Neuronal stem cell (in vitro differentiated cells): ENCODE results near the gene CDK13.
"Not testable (repeated sequence)": the region's sequence is repeated elsewhere in the genome, so short reads cannot be mapped to it uniquely, and the experiment has no call there.

Experiments used
- DNase-seq: peaks from one replicate; pipeline ENCODE4 v3.0.0-alpha.2; 2013; ENCODE audit warnings: low spot score
- H2AFZ ChIP-seq: one replicate; pipeline ENCODE4 v1.6.1; 2013; ENCODE audit warnings: mild to moderate bottlenecking, low read length, inconsistent platforms
- H2AK5ac ChIP-seq: 2 replicates; pipeline ENCODE4 v1.6.1; 2013; ENCODE audit warnings: low read depth, mild to moderate bottlenecking, inconsistent platforms, low read length, moderate library complexity, mixed read lengths
- H2BK120ac ChIP-seq: 2 replicates; pipeline ENCODE4 v1.6.1; 2013; ENCODE audit warnings: low read depth, mild to moderate bottlenecking, inconsistent platforms, low read length, moderate library complexity, mixed read lengths
- H2BK12ac ChIP-seq: one replicate; pipeline ENCODE4 v1.6.1; 2013; ENCODE audit warnings: low read length, inconsistent platforms
- H2BK15ac ChIP-seq: 2 replicates; pipeline ENCODE4 v1.6.1; 2013; ENCODE audit warnings: mild to moderate bottlenecking, low read length, inconsistent platforms, mixed read lengths
- H2BK5ac ChIP-seq: one replicate; pipeline ENCODE4 v1.6.1; 2013; ENCODE audit warnings: inconsistent platforms, mild to moderate bottlenecking, low read length, moderate library complexity
- H3K14ac ChIP-seq: one replicate; pipeline ENCODE4 v1.6.1; 2013; ENCODE audit warnings: low read length, inconsistent platforms
- H3K18ac ChIP-seq: 2 replicates; pipeline ENCODE4 v1.6.1; 2013; ENCODE audit warnings: low read length, inconsistent platforms
- H3K23ac ChIP-seq: 2 replicates; pipeline ENCODE4 v1.6.1; 2013; ENCODE audit warnings: low read depth, mild to moderate bottlenecking, mixed read lengths, low read length, inconsistent platforms; ENCODE audit not compliant: poor library complexity
- H3K27ac ChIP-seq: replicated peaks from 3 replicates; pipeline ENCODE4 v1.5.1; 2013; ENCODE audit warnings: low read length, inconsistent platforms
- H3K27me3 ChIP-seq, 3 experiments: 2 replicates each; pipeline ENCODE4 v1.6.1; 2013; ENCODE audit warnings: low read length in 3 of 3, mild to moderate bottlenecking in 2 of 3, inconsistent platforms in 1 of 3, low read depth in 1 of 3, mixed read lengths in 1 of 3, moderate library complexity in 1 of 3; ENCODE audit not compliant: control insufficient read depth in 3 of 3, insufficient read depth in 3 of 3
- H3K36me3 ChIP-seq, 2 donors: replicated peaks in 1 of 2; 2 replicates each; pipeline ENCODE4 v1.6.1; 2013; ENCODE audit warnings: low read length in 2 of 2; ENCODE audit not compliant: control insufficient read depth in 2 of 2, insufficient read depth in 2 of 2
- H3K4ac ChIP-seq: 2 replicates; pipeline ENCODE4 v1.6.1; 2013; ENCODE audit warnings: inconsistent platforms, mild to moderate bottlenecking, low read length, moderate library complexity
- H3K4me1 ChIP-seq, 2 donors: 1 replicate in 1 of 2; 2 replicates in 1 of 2; pipeline ENCODE4 v1.6.1; 2013; ENCODE audit warnings: low read length in 2 of 2, low read depth in 1 of 2; ENCODE audit not compliant: control insufficient read depth in 2 of 2, insufficient read depth in 1 of 2
- H3K4me2 ChIP-seq: one replicate; pipeline ENCODE4 v1.6.1; 2013; ENCODE audit warnings: mild to moderate bottlenecking, low read length, inconsistent platforms; ENCODE audit not compliant: insufficient read depth, poor library complexity, severe bottlenecking
- H3K4me3 ChIP-seq, 2 donors: 2 replicates each; pipeline ENCODE4 v1.5.1; 2013; ENCODE audit warnings: low read length in 2 of 2, mild to moderate bottlenecking in 2 of 2, inconsistent platforms in 1 of 2, moderate library complexity in 1 of 2
- H3K79me1 ChIP-seq: one replicate; pipeline ENCODE4 v1.6.1; 2013; ENCODE audit warnings: low read depth, mild to moderate bottlenecking, inconsistent platforms, low read length, moderate library complexity
- H3K9ac ChIP-seq: one replicate; pipeline ENCODE4 v1.6.1; 2013; ENCODE audit warnings: mild to moderate bottlenecking, low read depth, low read length, inconsistent platforms; ENCODE audit not compliant: poor library complexity
- H3K9me3 ChIP-seq, 2 donors: replicated peaks in 1 of 2; 2 replicates each; pipeline versions ENCODE3 to v1.6.1; 2013; ENCODE audit warnings: low read length in 2 of 2, mild to moderate bottlenecking in 2 of 2, inconsistent platforms in 1 of 2, low read depth in 1 of 2, mixed read lengths in 1 of 2, moderate library complexity in 1 of 2; ENCODE audit not compliant: control insufficient read depth in 2 of 2, insufficient read depth in 1 of 2
- H4K8ac ChIP-seq: one replicate; pipeline ENCODE4 v1.6.1; 2013; ENCODE audit warnings: low read depth, mild to moderate bottlenecking, inconsistent platforms, low read length, moderate library complexity
- H4K91ac ChIP-seq: one replicate; pipeline ENCODE4 v1.6.1; 2013; ENCODE audit warnings: low read length, low read depth, mild to moderate bottlenecking, inconsistent platforms; ENCODE audit not compliant: poor library complexity
- WGBS, 2 donors: extraction: QIAGEN DNeasy Blood & Tissue Kit; methylation state at CpG; one replicate each; pipeline ENCODE4 v1.1.7; 2013; ENCODE audit warnings: missing lambda C conversion rate in 2 of 2, mixed read lengths in 1 of 2; ENCODE audit not compliant: insufficient read length in 2 of 2, insufficient replicate concordance in 1 of 2; ENCODE audit errors: extremely low coverage in 2 of 2; 5-methylcytosine and 5-hydroxymethylcytosine counted together

Gene CDK13

DNA sequence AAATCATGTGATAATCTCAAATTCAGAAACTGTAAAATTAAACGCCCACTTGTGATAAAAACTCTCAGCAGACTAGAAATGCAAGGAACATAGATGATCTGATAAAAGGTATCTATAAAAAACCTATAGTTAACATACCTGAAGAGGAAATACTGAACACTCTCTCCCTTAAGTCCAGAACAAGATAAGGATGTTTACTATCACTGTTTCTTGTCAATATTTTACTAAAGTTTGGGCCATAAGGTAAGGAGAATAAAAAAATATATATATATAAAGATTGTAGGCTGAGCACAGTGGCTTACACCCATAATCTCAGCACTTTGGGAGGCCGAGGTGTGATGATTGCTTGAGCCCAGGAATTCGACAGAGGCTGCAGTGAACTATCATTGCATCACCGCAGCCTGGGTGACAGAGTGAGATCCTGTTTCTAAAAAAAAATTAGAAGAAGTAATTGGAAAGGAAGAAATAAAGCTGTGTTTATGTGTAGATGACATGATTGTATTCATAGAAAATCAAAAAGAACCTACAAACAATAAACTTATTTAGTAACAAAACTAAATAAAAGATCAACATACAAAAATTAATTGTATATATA is 155.9 kb downstream of the CDK13 start:
- no peak overlapping the region for H2BK15ac ChIP-seq
- H2BK5ac ChIP-seq: no peak overlapping the region
- no peak overlapping the region for H3K4ac ChIP-seq
- no peak overlapping the region for H2BK12ac ChIP-seq
- H3K18ac ChIP-seq: no peak overlapping the region
- no peak overlapping the region for H4K8ac ChIP-seq
- H2BK120ac ChIP-seq: no peak overlapping the region
- no peak overlapping the region for H3K27ac ChIP-seq
- H3K9ac ChIP-seq: no peak overlapping the region
- no peak overlapping the region for H3K4me2 ChIP-seq
- H3K4me3 ChIP-seq: no peak overlapping the region
- no peak overlapping the region for H2AFZ ChIP-seq
- no peaks in the 10 kb centered on the region for H3K27me3 ChIP-seq
- no peaks in the 10 kb centered on the region for H3K4me1 ChIP-seq
- WGBS, 2 donors: no CpG with 5 or more reads among the region's 4 CpGs
- no peak for DNase-seq
- no peak overlapping the region for H3K23ac ChIP-seq
- H3K9me3 ChIP-seq: no peaks in the 10 kb centered on the region
- H4K91ac ChIP-seq: no peak overlapping the region
- H3K79me1 ChIP-seq: no peaks in the 10 kb centered on the region
- H2AK5ac ChIP-seq: no peak overlapping the region
- no peaks in the 10 kb centered on the region for H3K36me3 ChIP-seq
- H3K14ac ChIP-seq: no peak overlapping the region

DNA sequence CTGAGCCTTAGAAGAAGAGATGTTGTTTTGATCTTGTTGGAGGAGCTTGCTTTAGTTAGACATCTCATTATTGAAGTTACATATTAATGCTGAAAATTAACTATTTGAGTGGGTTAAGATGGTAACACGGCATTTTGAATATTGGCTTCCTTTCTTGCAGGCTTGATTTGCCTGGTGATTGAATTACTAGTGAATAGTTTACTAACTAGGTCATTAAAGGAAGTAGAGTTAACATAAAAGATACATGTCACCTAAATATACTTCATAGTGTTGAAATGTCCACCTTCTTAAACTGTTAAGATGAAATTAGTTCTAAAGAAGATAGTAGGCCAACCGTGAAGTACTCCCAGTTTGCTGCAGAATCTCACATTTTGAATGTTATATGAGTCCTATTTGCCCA is 165.9 kb downstream of the CDK13 start:
- Histone ChIP-seq H3K4me2 (no peak overlapping the region), H3K9me3 (no peaks in the 10 kb centered on the region), H2AFZ (no peak overlapping the region), H3K36me3 (peaks cover 0 to 8% of the 10 kb centered on the region in 2 donors), H3K79me1 (peaks cover 1% of the 10 kb centered on the region), H2AK5ac (no peak overlapping the region), H3K4me3 (no peak overlapping the region), H2BK12ac (no peak overlapping the region), H3K9ac (no peak overlapping the region), H2BK5ac (no peak overlapping the region), H3K27me3 (no peaks in the 10 kb centered on the region), H3K4me1 (no peaks in the 10 kb centered on the region), H4K91ac (no peak overlapping the region), H2BK15ac (no peak overlapping the region), H3K18ac (no peak overlapping the region), H3K14ac (no peak overlapping the region), H3K27ac (no peak overlapping the region), H2BK120ac (no peak overlapping the region), H3K23ac (no peak overlapping the region), H3K4ac (no peak overlapping the region), H4K8ac (no peak overlapping the region)
- WGBS, 2 donors: no CpG with 5 or more reads among the region's 2 CpGs
- no peak for DNase-seq

DNA sequence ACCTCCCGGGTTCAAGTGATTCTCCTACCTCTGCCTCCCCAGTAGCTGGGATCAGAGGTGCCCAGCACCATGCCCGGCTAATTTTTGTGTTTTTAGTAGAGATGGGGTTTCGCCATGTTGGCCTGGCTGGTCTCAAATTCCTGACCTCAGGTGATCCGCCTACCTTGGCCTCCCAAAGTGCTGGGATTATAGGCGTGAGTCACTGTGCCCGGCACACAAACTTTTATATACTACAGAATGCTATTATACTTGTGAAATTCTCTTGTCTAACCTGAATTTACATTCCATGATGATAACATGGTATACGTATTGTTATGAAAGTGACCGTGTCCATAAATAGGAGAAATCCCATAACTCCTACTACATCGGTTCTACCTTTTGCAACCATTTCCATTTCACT is 167.1 kb downstream of the CDK13 start:
- not testable (repeated sequence) for H3K4me1 ChIP-seq, H2AFZ ChIP-seq, H3K14ac ChIP-seq, H2BK120ac ChIP-seq, DNase-seq, H3K9ac ChIP-seq, H2AK5ac ChIP-seq, H3K27ac ChIP-seq, H4K91ac ChIP-seq, H4K8ac ChIP-seq, H3K27me3 ChIP-seq, H3K18ac ChIP-seq, H3K4me2 ChIP-seq, H3K23ac ChIP-seq, H3K4ac ChIP-seq, H2BK15ac ChIP-seq, H3K9me3 ChIP-seq, H2BK5ac ChIP-seq, H3K4me3 ChIP-seq, H3K79me1 ChIP-seq, H2BK12ac ChIP-seq, H3K36me3 ChIP-seq
- WGBS, 2 donors: no CpG with 5 or more reads among the region's 9 CpGs

DNA sequence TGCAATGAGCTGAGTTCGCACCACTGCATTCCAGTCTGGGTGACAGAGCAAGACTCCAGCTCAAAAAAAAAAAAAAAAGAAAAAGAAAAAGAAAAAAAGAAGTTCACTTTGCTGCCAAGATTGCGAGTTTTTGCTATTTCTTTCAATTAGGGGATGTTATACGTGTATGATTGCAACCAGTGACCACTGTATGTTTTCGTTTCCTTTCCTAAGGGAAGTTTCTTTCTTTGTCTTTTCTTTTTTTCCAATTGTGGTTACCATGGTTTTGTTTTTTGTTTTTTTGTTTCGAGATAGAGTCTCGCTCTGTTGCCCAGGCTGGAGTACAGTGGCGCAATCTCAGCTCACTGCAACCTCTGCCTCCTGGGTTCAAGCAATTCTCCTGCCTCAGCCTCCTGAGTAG is 168.1 kb downstream of the CDK13 start:
- not testable (repeated sequence) for H2AFZ ChIP-seq, H3K9me3 ChIP-seq, H2BK15ac ChIP-seq, H3K4me3 ChIP-seq, H2BK12ac ChIP-seq, H3K4me2 ChIP-seq, H3K9ac ChIP-seq, DNase-seq, H3K27me3 ChIP-seq, H2AK5ac ChIP-seq, H4K91ac ChIP-seq, H3K14ac ChIP-seq, H2BK5ac ChIP-seq, H3K23ac ChIP-seq, H4K8ac ChIP-seq, H3K4ac ChIP-seq, H3K18ac ChIP-seq, H3K27ac ChIP-seq, H3K36me3 ChIP-seq, H2BK120ac ChIP-seq, H3K4me1 ChIP-seq, H3K79me1 ChIP-seq
- no CpG with 5 or more reads among the region's 7 CpGs for WGBS, 2 donors
